ENCODE data around the gene SLC26A5. TPM values are rescaled to one million over a fixed set of nuclear protein-coding genes. Genes with fewer than 3 reads are reported as not detected.

The SLC26A5 gene
- total RNA-seq, 1 donor from 2014 or later, result not detected

GRCh38 chr7:103380395-103381191 is 65.4 kb downstream of the SLC26A5 start:
- Histone ChIP-seq H3K36me3 (no peaks in the 10 kb centered on the region), H3K27ac (no peak overlapping the region)
- intact Hi-C loops (cut with DNase I), result no loop called here

GRCh38 chr7:103379270-103379975 is 66.6 kb downstream of the SLC26A5 start:
- intact Hi-C loops (cut with DNase I), result no loop called here
- Histone ChIP-seq H3K27ac (no peak overlapping the region), H3K36me3 (no peaks in the 10 kb centered on the region), H3K4me3 (no peak overlapping the region), H3K27me3 (no peaks in the 10 kb centered on the region), H3K9me3 (no peaks in the 10 kb centered on the region), H3K4me1 (no peaks in the 10 kb centered on the region)
- no peak for DNase-seq (ENCODE audit: extremely low spot score in 2 of 2)
- TF ChIP-seq POLR2AphosphoS5 (IDR thresholded peaks at IDR 0.05; ENCODE audit: insufficient read depth in 1 of 2, low read depth in 1 of 2) (no peak), POLR2A (IDR thresholded peaks at IDR 0.05) (no peak), CTCF (IDR thresholded peaks at IDR 0.05) (no peak)

More at GRCh38 chr7:103380395-103381191, 65.4 kb downstream of the SLC26A5 start:
- H3K9me3 ChIP-seq, result no peaks in the 10 kb centered on the region
- TF ChIP-seq POLR2AphosphoS5 (IDR thresholded peaks at IDR 0.05; ENCODE audit: insufficient read depth in 1 of 2, low read depth in 1 of 2) (no peak), CTCF (IDR thresholded peaks at IDR 0.05) (no peak), POLR2A (IDR thresholded peaks at IDR 0.05) (no peak)
- H3K4me3 ChIP-seq, result no peak overlapping the region
- DNase-seq (ENCODE audit: extremely low spot score in 2 of 2), result no peak
- H3K27me3 ChIP-seq, result no peaks in the 10 kb centered on the region
- H3K4me1 ChIP-seq, result no peaks in the 10 kb centered on the region

- Histone ChIP-seq H3K36me3 (no peaks in the 10 kb centered on the region), H3K27ac (no peak overlapping the region), H3K9me3 (no peaks in the 10 kb centered on the region), H3K4me3 (no peak overlapping the region), H3K27me3 (no peaks in the 10 kb centered on the region), H3K4me1 (no peaks in the 10 kb centered on the region)
- DNase-seq (ENCODE audit: extremely low spot score in 2 of 2), result no peak
- intact Hi-C loops (cut with DNase I), result no loop called here
- TF ChIP-seq POLR2AphosphoS5 (IDR thresholded peaks at IDR 0.05; ENCODE audit: insufficient read depth in 1 of 2, low read depth in 1 of 2) (no peak), CTCF (IDR thresholded peaks at IDR 0.05) (no peak), POLR2A (IDR thresholded peaks at IDR 0.05) (no peak)
These were observed 72.0 kb downstream of the SLC26A5 start for GRCh38 chr7:103373866-103374643.

GRCh38 chr7:103369432-103369831 is 76.6 kb downstream of the SLC26A5 start:
- Histone ChIP-seq H3K36me3 (peaks cover 0 to 41% of the 10 kb centered on the region in 2 donors), H3K9me3 (no peaks in the 10 kb centered on the region), H3K27me3 (no peaks in the 10 kb centered on the region), H3K4me3 (no peak overlapping the region), H3K4me1 (no peaks in the 10 kb centered on the region), H3K27ac (no peak overlapping the region)
- TF ChIP-seq CTCF (IDR thresholded peaks at IDR 0.05) (no peak), POLR2AphosphoS5 (IDR thresholded peaks at IDR 0.05; ENCODE audit: insufficient read depth in 1 of 2, low read depth in 1 of 2) (no peak), POLR2A (IDR thresholded peaks at IDR 0.05) (no peak)
- intact Hi-C loops (cut with DNase I), result no loop called here
- DNase-seq (ENCODE audit: extremely low spot score in 2 of 2), result no peak

Measured in vagina (tissue), 2 donors.